Measurements from ENCODE around the gene RAB23. TPM values are rescaled to one million over a fixed set of nuclear protein-coding genes. Genes with fewer than 3 reads are reported as not detected.

The RAB23 gene
- total RNA-seq, 2 donors from 2014 or later = 43.7 to 44.7 TPM

GRCh38 chr6:57162516-57162915, 59.6 kb downstream of the RAB23 start:
- Histone ChIP-seq H3K27me3 (replicated peaks; ENCODE audit: insufficient read depth) (no peaks in the 10 kb centered on the region), H3K27ac (no peak overlapping the region), H3K4me1 (ENCODE audit: control insufficient read depth in 1 of 2, low read depth in 2 of 2) (no peaks in the 10 kb centered on the region), H3K36me3 (peaks cover 18% of the 10 kb centered on the region), H3K4me3 (no peak overlapping the region), H3K9me3 (peaks cover 7% of the 10 kb centered on the region)
- TF ChIP-seq, protein P1, sequence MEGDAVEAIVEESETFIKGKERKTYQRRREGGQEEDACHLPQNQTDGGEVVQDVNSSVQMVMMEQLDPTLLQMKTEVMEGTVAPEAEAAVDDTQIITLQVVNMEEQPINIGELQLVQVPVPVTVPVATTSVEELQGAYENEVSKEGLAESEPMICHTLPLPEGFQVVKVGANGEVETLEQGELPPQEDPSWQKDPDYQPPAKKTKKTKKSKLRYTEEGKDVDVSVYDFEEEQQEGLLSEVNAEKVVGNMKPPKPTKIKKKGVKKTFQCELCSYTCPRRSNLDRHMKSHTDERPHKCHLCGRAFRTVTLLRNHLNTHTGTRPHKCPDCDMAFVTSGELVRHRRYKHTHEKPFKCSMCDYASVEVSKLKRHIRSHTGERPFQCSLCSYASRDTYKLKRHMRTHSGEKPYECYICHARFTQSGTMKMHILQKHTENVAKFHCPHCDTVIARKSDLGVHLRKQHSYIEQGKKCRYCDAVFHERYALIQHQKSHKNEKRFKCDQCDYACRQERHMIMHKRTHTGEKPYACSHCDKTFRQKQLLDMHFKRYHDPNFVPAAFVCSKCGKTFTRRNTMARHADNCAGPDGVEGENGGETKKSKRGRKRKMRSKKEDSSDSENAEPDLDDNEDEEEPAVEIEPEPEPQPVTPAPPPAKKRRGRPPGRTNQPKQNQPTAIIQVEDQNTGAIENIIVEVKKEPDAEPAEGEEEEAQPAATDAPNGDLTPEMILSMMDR (IDR thresholded peaks at IDR 0.05) = no peak
- ATAC-seq (ENCODE audit: insufficient number of reproducible peaks, low FRiP score, low read depth) = no peak
- no peak for DNase-seq (ENCODE audit: low spot score)

- Histone ChIP-seq H3K9me3 (peaks cover 7% of the 10 kb centered on the region), H3K4me1 (ENCODE audit: control insufficient read depth in 1 of 2, low read depth in 2 of 2) (no peaks in the 10 kb centered on the region), H3K27me3 (replicated peaks; ENCODE audit: insufficient read depth) (no peaks in the 10 kb centered on the region), H3K36me3 (peaks cover 14% of the 10 kb centered on the region), H3K27ac (no peak overlapping the region), H3K4me3 (no peak overlapping the region)
- no peak for DNase-seq (ENCODE audit: low spot score)
- ATAC-seq (ENCODE audit: insufficient number of reproducible peaks, low FRiP score, low read depth) = no peak
- TF ChIP-seq, protein P1 (IDR thresholded peaks at IDR 0.05) = no peak
Measured at GRCh38 chr6:57162028-57162427, 60.1 kb downstream of the RAB23 start.

DNA sequence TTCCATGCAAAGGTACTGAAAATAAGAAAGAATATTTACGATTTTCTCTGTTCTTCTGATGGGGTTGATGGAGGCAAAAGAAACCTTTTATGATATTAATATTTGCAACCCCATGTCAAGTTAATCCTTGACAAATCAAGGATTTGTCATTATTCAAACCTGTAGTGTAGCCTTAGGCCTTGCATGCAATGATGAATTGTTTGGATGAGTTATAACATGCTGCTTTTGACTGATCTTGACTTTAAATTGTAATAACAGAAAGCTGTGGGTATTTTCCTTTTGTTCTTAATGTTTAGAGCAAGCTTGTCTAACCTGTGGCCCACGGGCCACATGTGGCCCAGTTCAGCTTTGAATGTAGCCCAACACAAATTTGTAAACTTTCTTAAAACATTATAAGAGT, 63.0 kb downstream of the RAB23 start:
- Histone ChIP-seq H3K9me3 (no peaks in the 10 kb centered on the region), H3K27me3 (replicated peaks; ENCODE audit: insufficient read depth) (no peaks in the 10 kb centered on the region), H3K36me3 (peaks cover 7% of the 10 kb centered on the region), H3K4me3 (no peak overlapping the region), H3K4me1 (ENCODE audit: control insufficient read depth in 1 of 2, low read depth in 2 of 2) (no peaks in the 10 kb centered on the region), H3K27ac (no peak overlapping the region)
- TF ChIP-seq, protein P1 (IDR thresholded peaks at IDR 0.05) = no peak
- ATAC-seq (ENCODE audit: insufficient number of reproducible peaks, low FRiP score, low read depth) (no peak), DNase-seq (ENCODE audit: low spot score) (no peak)

DNA sequence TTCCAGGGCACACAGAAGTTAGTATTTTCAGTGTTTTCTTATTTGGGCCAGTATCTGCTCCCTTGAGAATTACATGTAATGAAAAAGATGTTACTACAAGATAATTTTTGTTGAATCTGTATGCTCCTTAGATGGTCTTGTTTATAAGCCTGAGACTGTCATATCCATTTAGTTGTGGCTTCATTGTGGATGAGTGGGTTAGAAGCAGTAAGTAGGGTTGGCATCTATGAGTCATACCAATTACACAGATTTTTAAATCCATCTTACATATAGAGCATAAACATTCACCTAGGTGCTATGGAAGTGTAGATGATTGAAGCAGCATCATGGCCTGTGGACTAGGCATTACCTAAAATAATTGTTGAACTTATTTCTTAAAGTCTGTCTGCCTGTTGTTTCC, 63.4 kb downstream of the RAB23 start:
- no peaks in the 10 kb centered on the region for H3K9me3 ChIP-seq
- DNase-seq (ENCODE audit: low spot score) = no peak
- H3K27me3 ChIP-seq (replicated peaks; ENCODE audit: insufficient read depth) = no peaks in the 10 kb centered on the region
- ATAC-seq (ENCODE audit: insufficient number of reproducible peaks, low FRiP score, low read depth) = no peak
- TF ChIP-seq, protein P1 (IDR thresholded peaks at IDR 0.05) = no peak
- H3K4me1 ChIP-seq (ENCODE audit: control insufficient read depth in 1 of 2, low read depth in 2 of 2) = no peaks in the 10 kb centered on the region
- H3K4me3 ChIP-seq = no peak overlapping the region
- no peak overlapping the region for H3K27ac ChIP-seq
- peaks cover 7% of the 10 kb centered on the region for H3K36me3 ChIP-seq

- no peak for DNase-seq (ENCODE audit: low spot score)
- TF ChIP-seq, protein P1 (IDR thresholded peaks at IDR 0.05) = no peak
- peaks cover 16% of the 10 kb centered on the region for H3K36me3 ChIP-seq
- H3K27ac ChIP-seq = no peak overlapping the region
- no peaks in the 10 kb centered on the region for H3K4me1 ChIP-seq (ENCODE audit: control insufficient read depth in 1 of 2, low read depth in 2 of 2)
- no peak for ATAC-seq (ENCODE audit: insufficient number of reproducible peaks, low FRiP score, low read depth)
- no peaks in the 10 kb centered on the region for H3K9me3 ChIP-seq
- no peak overlapping the region for H3K4me3 ChIP-seq
- H3K27me3 ChIP-seq (replicated peaks; ENCODE audit: insufficient read depth) = no peaks in the 10 kb centered on the region
Measured at GRCh38 chr6:57147955-57148858, 73.9 kb downstream of the RAB23 start.

Measured in thoracic aorta (tissue), 2 donors.